Lung (tissue), 12 donors: ENCODE measurements around the gene LMBR1L. TPM values are rescaled to one million over a fixed set of nuclear protein-coding genes. Genes with fewer than 3 reads are reported as not detected.

Experiments used
- ATAC-seq: fragments of 200-7000 bp; cut with Tn5 transposase; one replicate; pipeline ENCODE4 v1.9.1; 2020; ENCODE audit warnings: moderate number of reproducible peaks; ENCODE audit not compliant: insufficient read depth, low FRiP score
- DNase-seq, 3 donors: peaks; one replicate each; pipeline ENCODE4 v3.0.0-alpha.2; 2013 to 2017
- H3K27ac ChIP-seq, 2 donors: one replicate each; pipeline ENCODE4 v1.5.1; 2013; ENCODE audit warnings: mild to moderate bottlenecking in 2 of 2, moderate library complexity in 2 of 2, control low read depth in 1 of 2, inconsistent platforms in 1 of 2, low read depth in 1 of 2, low read length in 1 of 2
- H3K27me3 ChIP-seq, 3 donors: one replicate each; pipeline ENCODE4 v1.5.1; 2013; ENCODE audit warnings: low read length in 2 of 3; ENCODE audit not compliant: control insufficient read depth in 3 of 3, insufficient read depth in 3 of 3
- H3K36me3 ChIP-seq, 4 donors: one replicate each; pipeline ENCODE4 v1.5.1; 2013; ENCODE audit warnings: low read length in 4 of 4, mild to moderate bottlenecking in 1 of 4, moderate library complexity in 1 of 4; ENCODE audit not compliant: control insufficient read depth in 4 of 4, insufficient read depth in 4 of 4
- H3K4me1 ChIP-seq, 5 donors: one replicate each; pipeline ENCODE4 v1.5.1; 2013; ENCODE audit warnings: low read length in 5 of 5, mild to moderate bottlenecking in 2 of 5, moderate library complexity in 1 of 5; ENCODE audit not compliant: control insufficient read depth in 5 of 5, insufficient read depth in 5 of 5
- H3K4me3 ChIP-seq: one replicate; pipeline ENCODE4 v1.5.1; 2013; ENCODE audit warnings: mild to moderate bottlenecking, control low read depth, moderate library complexity
- H3K9ac ChIP-seq, 2 donors: one replicate each; pipeline ENCODE4 v1.5.1; 2013; ENCODE audit warnings: low read length in 2 of 2, control low read depth in 1 of 2; ENCODE audit not compliant: insufficient read depth in 1 of 2
- H3K9me3 ChIP-seq, 4 donors: one replicate each; pipeline ENCODE4 v1.5.1; 2013; ENCODE audit warnings: low read length in 3 of 4, mild to moderate bottlenecking in 1 of 4, moderate library complexity in 1 of 4; ENCODE audit not compliant: control insufficient read depth in 4 of 4, insufficient read depth in 3 of 4
- WGBS, 2 donors: extraction: QIAGEN DNeasy Blood & Tissue Kit; methylation state at CpG; one replicate each; pipeline ENCODE4 v1.1.7; 2013; 5-methylcytosine and 5-hydroxymethylcytosine counted together
- polyA plus RNA-seq, 2 donors: library from polyadenylated mRNA; stranded (reverse); fragments of 200-250 nt; gene quantifications; one replicate each; pipeline ENCODE4 v1.2.1, GENCODE V29; 2013
- total RNA-seq, 2 donors: library from RNA; depleted of rRNA in 1 of 2; stranded (reverse); fragments of >200 nt in 1 of 2; gene quantifications; one replicate each; pipeline ENCODE4 v1.2.1, GENCODE V29; 2014 to 2021
- TF ChIP-seq, protein P1 (sequence below): IDR thresholded peaks from 2 replicates; pipeline ENCODE4 v1.5.1; 2012; ENCODE audit warnings: mild to moderate bottlenecking; ENCODE audit errors: control extremely low read depth, extremely low read depth
- donor health status: control.
- donor health status: control.
- donor health status: Bipolar disorder and iron deficiency.
- donor health status: healthy.
- donor health status: DM: yes; HTN: yes; CAD: no.

LMBR1L gene
- total and polyA plus RNA-seq, 4 donors, result 34.8 to 70.1 (median 38.7) TPM

DNA sequence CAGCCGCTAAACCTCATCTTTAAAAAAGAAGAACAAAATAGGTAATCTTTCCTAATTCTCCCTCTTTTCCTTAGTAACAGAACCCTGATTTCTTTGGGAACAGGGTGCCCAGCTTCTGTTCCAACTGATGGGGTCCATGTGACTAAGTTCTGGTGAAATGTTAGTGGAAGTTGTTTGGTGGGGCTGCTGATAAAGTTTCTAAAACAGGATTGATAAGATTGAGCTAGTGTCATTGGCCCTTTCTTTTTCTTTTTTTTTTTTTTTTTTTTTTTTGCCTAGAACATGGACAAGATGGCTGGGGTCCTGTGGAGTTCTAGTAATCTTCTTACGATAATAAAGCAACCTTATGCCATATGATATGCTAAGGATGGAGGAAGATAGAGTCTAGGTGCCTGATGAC, 36.7 kb upstream of the LMBR1L start:
- ATAC-seq (no peak), DNase-seq (no peak)
- no peaks in the 10 kb centered on the region for H3K9me3 ChIP-seq
- WGBS, 2 donors, result 95 to 98% methylated on average over 2 of the region's 2 CpGs
- H3K4me3 ChIP-seq, result no peak overlapping the region
- H3K27ac ChIP-seq, result no peak overlapping the region
- H3K36me3 ChIP-seq, result no peaks in the 10 kb centered on the region
- H3K9ac ChIP-seq, result no peak overlapping the region
- no peaks in the 10 kb centered on the region for H3K4me1 ChIP-seq
- TF ChIP-seq, protein P1, sequence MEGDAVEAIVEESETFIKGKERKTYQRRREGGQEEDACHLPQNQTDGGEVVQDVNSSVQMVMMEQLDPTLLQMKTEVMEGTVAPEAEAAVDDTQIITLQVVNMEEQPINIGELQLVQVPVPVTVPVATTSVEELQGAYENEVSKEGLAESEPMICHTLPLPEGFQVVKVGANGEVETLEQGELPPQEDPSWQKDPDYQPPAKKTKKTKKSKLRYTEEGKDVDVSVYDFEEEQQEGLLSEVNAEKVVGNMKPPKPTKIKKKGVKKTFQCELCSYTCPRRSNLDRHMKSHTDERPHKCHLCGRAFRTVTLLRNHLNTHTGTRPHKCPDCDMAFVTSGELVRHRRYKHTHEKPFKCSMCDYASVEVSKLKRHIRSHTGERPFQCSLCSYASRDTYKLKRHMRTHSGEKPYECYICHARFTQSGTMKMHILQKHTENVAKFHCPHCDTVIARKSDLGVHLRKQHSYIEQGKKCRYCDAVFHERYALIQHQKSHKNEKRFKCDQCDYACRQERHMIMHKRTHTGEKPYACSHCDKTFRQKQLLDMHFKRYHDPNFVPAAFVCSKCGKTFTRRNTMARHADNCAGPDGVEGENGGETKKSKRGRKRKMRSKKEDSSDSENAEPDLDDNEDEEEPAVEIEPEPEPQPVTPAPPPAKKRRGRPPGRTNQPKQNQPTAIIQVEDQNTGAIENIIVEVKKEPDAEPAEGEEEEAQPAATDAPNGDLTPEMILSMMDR, result no peak
- no peaks in the 10 kb centered on the region for H3K27me3 ChIP-seq

DNA sequence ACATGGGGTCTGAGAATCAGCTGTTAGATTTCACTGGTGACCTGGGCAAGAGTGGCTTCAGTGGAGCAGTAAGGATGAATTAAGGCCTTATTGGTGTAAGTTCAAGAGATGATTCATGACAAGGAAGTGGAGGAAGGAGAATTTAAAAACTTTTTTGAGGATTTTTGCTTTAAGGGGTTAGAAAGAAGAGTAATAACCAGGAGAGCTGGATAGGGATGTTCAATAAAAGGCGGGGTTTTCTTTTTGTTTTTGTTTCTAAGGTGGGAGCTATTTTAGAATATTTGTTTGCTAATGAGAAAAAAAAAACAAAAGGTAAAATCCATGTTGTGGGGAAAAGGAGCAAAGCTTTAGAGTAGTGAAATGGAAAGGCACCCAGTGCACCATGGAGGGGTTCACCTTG, 35.8 kb upstream of the LMBR1L start:
- ATAC-seq, result no peak
- 97 to 100% methylated on average over 1 of the region's 1 CpG for WGBS, 2 donors
- TF ChIP-seq, protein P1, result no peak

DNA sequence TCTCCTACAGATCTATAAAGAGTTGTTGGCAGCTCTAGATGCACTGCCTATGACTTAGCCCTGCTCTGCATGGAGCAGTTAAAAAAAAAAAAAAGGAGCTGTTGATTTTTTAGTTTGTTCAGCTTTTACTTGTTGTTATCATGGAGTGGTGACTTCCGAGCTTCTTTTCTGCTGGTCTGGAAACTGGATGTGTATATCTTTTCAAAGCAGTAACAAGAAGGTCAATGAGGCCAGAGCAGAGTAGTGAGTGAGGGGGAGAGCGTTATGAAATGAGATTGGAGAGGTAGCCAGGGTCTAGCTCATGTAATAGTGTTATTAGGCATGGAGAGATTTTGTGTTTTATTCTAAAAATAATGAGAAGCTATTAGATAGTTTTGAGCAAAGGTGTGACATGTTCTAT, 33.7 kb upstream of the LMBR1L start:
- Histone ChIP-seq H3K4me3 (no peak overlapping the region), H3K27me3 (no peaks in the 10 kb centered on the region), H3K4me1 (no peaks in the 10 kb centered on the region), H3K9me3 (no peaks in the 10 kb centered on the region), H3K27ac (no peak overlapping the region), H3K36me3 (no peaks in the 10 kb centered on the region), H3K9ac (no peak overlapping the region)
- 90 to 93% methylated on average over 2 of the region's 2 CpGs for whole genome bisulfite sequencing, 2 donors
- TF ChIP-seq, protein P1, result no peak
- no peak for DNase-seq
- ATAC-seq, result no peak

More for the DNA sequence above, 35.8 kb upstream of the LMBR1L start:
- no peak for DNase-seq
- Histone ChIP-seq H3K27me3 (no peaks in the 10 kb centered on the region), H3K27ac (no peak overlapping the region), H3K9me3 (no peaks in the 10 kb centered on the region), H3K9ac (no peak overlapping the region), H3K4me1 (no peaks in the 10 kb centered on the region), H3K36me3 (no peaks in the 10 kb centered on the region), H3K4me3 (no peak overlapping the region)

DNA sequence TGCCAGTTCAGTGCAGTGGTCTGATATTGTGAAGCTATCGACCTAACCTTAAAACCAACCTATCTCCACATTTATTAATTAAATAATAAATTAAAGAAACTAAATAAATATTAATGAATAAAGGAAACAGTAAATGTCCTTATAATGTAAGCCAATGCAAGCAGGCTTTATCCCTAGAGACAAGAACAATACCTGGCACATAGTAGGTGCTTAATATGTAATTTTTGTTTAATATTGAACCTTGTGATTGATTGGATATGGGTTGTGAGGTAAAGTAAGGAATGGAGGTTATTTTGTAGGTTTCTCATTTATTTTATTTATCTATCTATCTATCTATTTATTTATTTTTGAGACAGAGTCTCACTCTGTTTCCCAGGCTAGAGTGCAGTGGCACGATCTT, 28.4 kb upstream of the LMBR1L start:
- Histone ChIP-seq H3K9me3 (no peaks in the 10 kb centered on the region), H3K9ac (no peak overlapping the region), H3K27ac (no peak overlapping the region), H3K4me1 (no peaks in the 10 kb centered on the region), H3K4me3 (no peak overlapping the region), H3K36me3 (no peaks in the 10 kb centered on the region), H3K27me3 (no peaks in the 10 kb centered on the region)
- ATAC-seq (no peak), DNase-seq (no peak)
- WGBS, 2 donors, result 94 to 95% methylated on average over 2 of the region's 2 CpGs
- TF ChIP-seq, protein P1, result no peak
